Left renal cortex interstitium (tissue), 4 donors: ENCODE results near the gene ATP5PO. TPM values are rescaled to one million over a fixed set of nuclear protein-coding genes. Genes with fewer than 3 reads are reported as not detected.

Experiments
- DNase-seq, 4 donors: peaks; one replicate each; pipeline ENCODE4 v3.0.0-alpha.2; 2013; ENCODE audit warnings: low read depth in 4 of 4, low spot score in 2 of 4, missing footprints in 1 of 4
- polyA plus RNA-seq, 4 donors: library from polyadenylated mRNA; unstranded; fragments of 120-200 nt; gene quantifications; one replicate each; pipeline ENCODE4 v1.2.1, GENCODE V29; 2013; ENCODE audit not compliant: insufficient read length in 4 of 4

Gene ATP5PO, protein sequence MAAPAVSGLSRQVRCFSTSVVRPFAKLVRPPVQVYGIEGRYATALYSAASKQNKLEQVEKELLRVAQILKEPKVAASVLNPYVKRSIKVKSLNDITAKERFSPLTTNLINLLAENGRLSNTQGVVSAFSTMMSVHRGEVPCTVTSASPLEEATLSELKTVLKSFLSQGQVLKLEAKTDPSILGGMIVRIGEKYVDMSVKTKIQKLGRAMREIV
- polyA plus RNA-seq, result 100 to 1,000 TPM; 300 to 453 (median 361) TPM

- peak; percentile 89 to 97 (median 92) for DNase-seq
Measured at GRCh38 chr21:33915368-33916199, at the start of gene ATP5PO. Gene ATP5PO, minus strand, starts transcription at chr21:33915804. Its CDS starts 41 bp downstream, at chr21:33915763.

GRCh38 chr21:33964706-33965325 is 49.2 kb upstream of the ATP5PO start:
- no peak for DNase-seq

DNA sequence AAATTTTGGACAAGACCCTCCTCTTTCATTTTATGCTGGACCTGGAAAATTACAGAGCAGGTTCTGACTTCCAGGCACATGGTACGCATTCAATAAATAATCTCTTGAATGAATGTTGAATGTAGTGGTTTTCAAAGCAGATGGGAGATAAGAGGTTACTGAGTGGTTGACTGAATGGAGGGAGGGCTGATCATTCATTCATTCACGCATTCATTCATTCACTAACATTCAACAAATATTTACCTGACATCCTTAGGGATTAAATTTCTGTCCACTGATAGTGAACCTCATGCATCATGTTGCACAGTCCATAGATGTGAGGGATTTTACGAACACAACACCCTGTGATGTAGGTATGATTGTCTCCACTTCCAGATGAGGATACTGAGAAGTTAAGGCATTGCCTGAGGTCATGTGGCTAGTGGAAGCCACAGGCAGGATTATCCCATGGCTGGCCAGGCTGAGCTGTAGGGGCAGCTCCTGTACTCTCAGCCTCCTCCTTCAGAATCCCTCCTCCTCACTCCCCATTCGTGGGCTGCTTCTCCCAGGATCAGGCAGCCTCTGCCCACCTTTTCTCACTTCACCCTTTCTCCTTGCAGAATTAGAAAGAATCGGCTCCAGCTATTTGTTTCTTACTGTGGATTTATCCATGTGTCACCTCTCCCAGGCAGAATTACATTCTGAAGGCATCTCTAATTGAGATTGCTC is 48.4 kb upstream of the ATP5PO start:
- no peak for DNase-seq

DNA sequence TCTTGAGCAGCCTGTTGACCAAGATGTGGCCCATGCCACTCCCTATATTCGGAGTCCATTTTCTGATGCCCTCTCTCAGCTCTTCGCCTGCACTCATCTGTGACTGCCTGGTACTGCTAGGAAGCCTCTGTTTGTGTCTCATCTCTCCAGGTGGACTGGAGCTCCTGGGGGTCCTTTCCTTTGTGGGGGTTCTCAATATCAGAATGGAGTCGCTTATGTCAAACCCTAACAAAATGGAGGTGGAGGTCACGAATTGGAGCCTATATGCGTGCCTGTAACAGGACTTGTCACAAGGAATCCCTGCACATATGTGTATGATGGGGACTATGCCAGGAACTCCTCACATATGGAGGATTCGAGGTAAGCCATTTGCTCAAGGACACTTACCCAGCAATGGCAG is 46.7 kb upstream of the ATP5PO start:
- DNase-seq, result no peak

DNA sequence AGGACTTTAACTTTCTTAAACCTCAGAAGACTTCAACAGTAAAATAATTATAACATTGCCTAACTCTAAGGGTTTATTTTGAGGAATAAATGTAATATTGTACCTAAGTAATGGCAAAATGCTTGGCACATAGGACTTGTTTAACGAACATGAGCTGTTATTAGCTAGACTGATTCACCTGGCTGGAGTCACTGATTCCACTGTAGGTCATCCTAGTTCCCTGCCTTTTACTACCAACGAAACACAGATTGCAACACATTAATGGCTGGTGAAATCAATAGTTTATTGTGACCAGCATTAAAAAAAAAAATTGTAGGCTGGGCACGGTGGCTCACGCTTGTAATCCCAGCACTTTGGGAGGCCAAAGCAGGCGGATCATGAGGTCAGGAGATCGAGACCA is 45.5 kb upstream of the ATP5PO start:
- DNase-seq, result no peak

DNA sequence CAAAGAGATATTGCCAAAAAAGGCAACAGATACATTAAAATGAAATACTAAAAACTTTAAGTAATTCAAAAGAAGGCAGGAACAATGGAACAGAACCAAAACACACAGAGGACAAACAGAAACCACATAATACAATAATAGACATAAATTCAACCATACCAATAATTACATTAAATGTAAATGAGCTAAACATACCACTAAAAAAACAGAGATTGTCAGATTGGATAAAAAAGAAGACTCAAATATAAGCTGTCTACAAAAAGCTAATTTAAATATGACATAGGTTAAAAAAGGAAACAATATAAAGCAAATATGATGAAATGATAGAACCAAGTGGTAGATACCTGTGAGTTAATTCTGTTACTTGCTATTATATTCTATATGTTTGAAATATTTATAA is 44.1 kb upstream of the ATP5PO start:
- no peak for DNase-seq

DNA sequence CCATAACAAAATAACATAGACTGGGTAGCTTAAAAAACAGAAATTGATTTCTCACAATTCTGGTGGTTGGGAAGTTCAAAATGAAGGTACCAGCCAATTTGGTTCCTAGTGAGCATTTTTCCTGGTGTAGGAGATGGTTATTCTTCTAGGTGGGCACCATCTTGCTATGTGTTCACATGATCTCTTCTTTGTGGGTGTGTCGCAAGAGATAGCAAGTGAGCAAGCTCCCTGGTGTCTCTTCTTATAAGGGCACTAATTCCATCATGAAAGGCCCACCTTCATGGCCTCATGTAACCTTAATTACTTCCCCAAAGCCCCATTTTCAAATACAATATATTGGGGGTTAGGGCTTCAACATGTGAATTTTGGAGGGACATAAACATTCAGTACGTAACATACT is 38.8 kb upstream of the ATP5PO start:
- DNase-seq, result no peak

- no peak for DNase-seq
Measured at GRCh38 chr21:33951276-33952178, 35.9 kb upstream of the ATP5PO start.

DNA sequence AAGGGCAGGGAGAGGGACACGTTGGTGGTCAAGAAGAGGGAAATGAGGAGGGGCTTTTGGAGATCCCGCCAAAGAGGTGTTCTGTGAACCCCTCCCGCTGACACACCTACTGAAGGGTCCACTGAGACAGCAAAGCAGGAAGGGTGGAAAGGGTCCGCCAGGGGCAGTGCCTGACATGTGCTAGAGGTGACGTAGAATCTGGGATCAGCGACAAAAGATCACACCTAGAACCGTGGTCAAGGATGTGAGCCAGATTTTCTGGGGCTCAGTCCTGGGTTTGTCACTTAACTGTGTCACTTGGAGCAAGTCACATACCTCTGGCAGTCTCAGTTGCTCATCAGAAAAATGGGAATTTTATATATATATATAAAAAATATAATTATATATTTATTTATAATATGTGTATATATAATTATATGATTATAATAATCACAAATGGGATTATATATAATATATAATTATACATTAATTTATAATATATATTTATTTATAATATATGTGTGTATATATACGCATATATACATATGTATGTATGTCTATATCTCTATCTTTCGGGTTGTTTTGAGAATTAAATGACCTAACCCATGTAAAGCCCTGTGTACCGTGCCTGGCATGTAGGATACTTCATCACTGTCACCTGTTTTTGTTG is 35.0 kb upstream of the ATP5PO start:
- DNase-seq, result no peak

GRCh38 chr21:33949516-33950430 is 34.2 kb upstream of the ATP5PO start:
- DNase-seq, result no peak

DNA sequence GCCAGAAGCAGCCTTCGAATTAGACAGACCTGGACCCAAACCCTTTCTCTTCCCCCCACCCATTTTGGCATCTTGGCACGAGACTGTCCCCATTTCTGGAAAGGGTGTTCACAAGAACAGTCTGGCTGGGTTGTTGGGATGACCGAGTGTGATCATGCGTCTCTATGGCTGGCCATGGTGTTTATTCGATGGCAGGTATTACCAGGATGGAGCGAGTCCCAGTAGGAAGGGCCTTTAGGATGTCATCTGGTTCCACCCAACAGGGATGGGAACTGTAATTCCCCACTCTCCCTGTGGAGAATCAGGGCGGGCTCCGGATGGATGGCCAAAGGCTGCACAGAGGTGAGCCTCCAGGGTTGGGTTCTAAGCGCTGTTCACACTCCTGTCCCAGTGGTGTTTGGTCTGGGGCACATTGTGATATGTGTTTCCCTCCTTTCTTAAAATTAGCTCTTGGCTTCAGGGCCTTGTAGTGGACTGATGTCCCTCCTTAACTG is 33.4 kb upstream of the ATP5PO start:
- no peak for DNase-seq

GRCh38 chr21:33948096-33948950 is 32.7 kb upstream of the ATP5PO start:
- no peak for DNase-seq

GRCh38 chr21:33947451-33948095 is 32.0 kb upstream of the ATP5PO start:
- DNase-seq, result no peak

DNA sequence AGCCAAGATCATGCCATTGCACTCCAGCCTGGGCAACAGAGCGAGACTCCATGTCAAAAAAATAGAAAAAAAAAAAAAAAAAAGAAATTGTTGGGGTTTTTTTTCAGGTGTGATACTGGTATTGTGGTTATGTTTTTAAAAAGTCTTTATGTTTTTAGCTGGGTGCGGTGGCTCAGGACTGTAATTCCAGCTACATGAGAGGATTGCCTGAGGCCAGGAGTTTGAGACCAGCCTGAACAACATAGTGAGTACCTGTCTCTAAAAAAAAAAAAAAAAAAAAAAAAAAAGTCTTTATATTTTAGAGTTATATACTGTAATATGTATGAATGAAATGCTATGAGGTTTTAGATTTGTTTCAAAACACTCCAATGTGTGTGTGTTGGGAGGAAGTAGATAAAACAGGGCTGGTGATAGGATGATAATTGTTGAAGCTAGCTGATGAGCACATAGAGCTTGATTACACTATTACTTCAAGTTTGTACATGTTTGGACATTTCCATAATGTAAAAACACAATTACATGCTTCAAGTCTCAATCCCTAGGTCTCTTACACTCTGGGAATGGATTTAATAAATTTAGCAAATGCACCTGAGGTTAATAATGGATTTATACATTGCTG is 30.2 kb upstream of the ATP5PO start:
- DNase-seq, result no peak

DNA sequence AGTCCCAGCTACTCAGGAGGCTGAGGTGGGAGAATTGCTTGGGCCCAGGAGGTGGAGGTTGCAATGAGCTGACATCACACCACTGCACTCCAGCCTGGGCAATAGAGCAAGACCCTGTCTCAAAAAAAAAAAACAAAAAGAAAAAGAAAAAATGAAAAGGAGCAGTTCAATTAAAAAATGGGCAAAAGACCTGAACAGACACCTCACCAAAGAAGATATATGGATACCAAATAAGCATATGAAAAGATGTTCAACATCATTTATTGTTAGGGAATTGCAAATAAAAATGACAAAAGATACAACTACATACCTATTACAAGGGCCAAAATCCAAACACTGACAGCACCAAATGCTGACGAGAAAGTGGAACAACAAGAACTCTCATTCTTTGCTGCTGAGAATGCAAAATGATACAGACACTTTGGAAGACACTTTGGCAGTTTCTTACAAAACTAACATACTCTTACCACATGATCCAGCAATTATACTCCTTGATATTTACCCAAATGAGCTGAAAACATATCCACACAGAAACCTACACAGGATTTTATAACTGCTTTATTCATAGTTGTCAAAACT is 28.7 kb upstream of the ATP5PO start:
- DNase-seq, result no peak

DNA sequence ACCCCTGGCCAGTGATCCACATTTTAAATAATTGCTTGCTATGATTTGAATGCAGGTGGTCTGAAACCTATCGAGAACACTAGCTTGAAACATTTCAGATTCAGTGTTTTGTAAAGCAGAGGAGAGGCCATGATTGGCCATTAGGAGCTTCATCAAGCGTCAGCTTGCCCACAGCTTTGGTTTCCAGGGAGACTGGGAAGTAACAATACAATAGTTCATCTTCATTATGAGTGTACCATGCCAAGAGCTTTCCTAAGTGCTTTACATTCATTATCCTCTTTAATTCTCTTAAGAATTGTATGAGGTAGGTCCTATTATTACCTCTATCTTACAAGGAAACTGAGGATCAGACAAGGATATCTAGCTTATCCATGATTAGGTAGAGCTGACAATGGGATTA is 27.7 kb upstream of the ATP5PO start:
- no peak for DNase-seq
